Measurements from ENCODE around the gene TBC1D10B.
"Not testable (repeated sequence)": the region's sequence is repeated elsewhere in the genome, so short reads cannot be mapped to it uniquely, and the experiment has no call there.

Gene TBC1D10B

DNA sequence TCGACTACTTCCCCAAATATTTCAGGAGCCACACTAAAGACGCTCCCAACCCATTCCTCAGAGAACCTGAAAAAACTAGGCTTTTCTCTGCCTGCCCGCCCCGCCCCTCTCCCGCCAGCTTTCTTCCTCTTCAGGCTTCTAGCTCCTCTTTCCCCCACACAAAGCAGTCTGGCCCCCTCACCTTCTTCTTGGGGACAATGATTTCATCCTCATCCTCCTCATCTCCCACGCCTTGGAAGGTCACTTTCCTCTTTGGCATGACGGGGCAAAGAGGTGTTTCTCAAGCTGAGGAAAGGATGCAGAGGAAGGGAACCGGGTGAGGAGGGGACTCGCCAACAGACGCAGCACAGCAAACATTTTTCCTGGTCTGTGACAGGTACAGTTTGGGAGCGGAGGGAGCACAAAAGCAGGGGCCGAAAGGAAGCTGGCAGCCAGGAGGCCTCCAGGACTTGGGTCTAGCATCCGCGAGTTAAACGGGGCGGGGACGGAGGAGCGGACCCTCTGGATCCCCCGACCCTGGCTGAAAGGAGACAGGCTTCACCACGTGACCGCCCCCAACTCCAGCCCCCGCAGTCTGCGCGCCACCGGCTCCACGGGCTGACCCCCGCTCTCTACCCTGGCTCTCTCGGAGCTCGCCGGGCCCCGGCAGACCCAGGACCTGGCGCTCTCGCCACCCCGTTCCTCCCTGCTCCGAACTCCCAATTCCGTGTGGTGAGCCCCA, 15.7 kb downstream of the TBC1D10B start:
- DNase-seq (ENCODE audit: low spot score) = no peak

DNA sequence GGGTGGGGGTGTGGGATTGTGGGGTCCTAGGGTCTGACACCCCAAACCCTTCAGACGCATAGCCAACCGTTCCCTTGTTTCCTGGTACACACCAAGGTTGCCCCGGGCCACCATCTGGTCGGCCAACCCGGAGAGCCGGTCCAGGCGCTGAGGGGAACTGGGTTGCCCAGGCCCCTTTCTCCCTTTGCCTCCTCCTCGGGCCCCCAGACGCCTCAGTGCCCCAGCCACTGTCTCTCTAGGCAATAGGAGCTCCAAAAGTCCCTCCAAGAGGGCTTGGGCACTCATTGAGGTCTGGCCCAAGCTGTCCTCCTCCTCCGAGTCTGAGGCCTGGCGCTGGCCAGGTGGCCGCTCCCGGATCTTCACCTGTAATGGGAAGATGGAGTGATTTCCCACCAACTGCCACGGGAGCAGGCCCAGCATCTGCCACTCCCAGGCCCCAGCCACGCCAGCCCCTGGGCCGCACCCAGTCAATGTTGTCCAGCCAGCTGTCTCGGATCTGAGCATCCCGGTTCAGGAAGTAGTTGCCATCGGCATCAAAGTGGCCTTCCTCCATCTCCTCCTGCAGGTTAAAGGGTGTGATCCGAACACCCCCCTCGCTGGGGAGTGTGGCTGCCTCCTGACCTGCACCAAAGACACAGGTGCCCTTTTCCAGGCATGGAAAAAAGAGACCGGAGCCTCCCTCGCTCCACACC, 16.7 kb downstream of the TBC1D10B start:
- no peak for DNase-seq (ENCODE audit: low spot score)

DNA sequence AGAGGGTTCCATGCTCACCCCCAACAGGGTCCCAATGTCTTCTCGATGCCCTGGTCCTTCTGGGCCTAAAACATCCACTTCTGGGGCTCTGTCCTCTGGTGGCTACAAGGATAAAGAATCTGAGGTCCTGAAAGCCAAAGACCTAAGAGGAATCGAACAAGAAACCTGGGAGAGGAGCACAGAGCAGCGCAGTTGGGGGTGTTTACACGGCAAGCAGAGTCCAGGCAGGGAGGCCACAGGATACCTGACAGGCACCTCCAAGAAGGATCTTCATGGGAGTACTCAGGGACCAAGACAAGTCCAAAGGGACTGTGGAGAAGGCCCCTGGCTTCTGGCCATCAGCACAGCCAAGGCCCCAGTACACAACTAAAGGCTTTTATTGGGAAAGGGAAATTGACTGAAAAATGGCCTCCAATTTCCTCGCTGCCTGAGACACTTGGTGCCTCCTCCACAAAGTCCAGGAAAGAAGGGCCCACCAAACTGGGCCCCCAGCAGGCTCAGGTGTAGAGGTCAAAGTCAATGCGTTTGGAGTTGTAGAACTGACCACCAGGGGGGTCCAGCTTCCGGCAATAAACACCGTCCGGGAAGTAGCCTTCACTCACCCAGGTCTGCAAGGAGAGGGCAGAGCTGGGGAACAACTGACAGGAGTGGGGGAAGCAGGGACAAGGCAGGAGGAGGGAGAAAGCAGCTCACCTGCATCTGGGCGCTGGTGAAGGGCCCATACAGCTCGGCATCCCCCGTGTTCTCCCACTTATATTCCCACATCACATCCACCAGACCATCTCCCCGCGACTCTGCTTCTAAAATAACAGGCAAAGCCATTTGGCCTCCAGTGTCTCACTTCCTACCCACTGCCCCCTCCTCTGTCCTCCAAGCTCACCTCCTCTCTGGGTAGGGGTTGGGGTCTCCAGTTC, 17.5 kb downstream of the TBC1D10B start:
- DNase-seq (ENCODE audit: low spot score) = no peak

DNA sequence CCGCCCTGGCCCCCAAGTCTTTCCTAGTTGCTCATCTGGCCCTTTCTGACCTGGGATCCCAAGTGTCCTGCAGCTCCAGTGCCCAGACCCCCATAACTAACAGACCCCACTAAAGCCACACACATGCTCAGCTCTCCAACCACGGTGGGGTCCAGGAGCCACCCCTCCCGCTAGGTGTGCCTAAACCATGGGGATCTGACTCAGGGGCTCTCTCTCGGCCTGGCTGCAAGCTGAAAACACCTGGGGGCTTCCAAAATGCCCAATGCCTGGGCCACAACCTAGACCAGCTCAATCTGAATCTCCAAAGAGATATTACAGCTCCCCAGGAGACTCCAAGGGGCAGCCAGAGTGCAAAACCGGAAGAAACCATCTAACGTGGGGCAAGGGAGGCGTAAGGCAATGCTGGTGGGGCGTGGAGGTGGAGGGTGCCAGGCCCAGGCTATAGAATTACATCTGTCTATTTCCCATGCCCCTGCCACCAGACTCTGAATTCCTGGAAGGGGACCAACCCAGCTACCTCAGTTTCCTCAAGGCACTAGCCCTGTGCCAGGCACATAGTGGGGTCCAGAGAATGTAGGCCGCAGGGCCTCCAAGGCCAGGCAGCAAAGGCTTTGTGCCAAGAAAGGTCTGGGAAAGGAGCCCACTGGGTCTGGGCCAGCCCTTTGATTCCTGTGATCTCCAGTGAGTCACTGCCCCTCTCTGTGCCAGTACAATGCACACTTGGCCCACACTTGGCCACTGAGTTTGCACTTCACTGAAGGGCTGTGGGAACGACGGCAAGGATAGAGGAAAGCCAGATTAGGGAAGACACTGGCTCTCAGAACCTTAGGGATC, 18.5 kb downstream of the TBC1D10B start:
- DNase-seq (ENCODE audit: low spot score) = no peak

DNA sequence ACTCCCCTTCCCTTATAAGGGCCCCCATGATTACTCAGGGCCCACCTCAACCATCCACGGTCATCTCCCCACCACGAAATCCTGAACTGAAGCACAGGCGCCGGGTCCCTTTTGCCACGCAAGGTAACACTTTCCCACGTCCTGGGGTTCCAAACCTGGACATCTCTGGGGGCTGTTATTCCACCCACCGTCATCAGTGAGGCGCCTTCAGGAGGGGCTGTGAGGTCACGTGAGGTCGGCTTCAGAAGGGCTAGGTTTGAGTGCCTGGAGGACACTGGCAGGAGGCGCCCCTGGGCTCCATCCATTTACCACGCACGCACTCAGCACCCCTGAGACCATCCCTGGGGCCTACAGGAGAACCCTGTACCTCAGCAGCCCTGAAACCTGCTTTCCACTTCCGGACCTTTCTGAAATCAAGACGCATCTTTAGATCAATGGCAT, 19.3 kb downstream of the TBC1D10B start:
- DNase-seq (ENCODE audit: low spot score) = no peak

DNA sequence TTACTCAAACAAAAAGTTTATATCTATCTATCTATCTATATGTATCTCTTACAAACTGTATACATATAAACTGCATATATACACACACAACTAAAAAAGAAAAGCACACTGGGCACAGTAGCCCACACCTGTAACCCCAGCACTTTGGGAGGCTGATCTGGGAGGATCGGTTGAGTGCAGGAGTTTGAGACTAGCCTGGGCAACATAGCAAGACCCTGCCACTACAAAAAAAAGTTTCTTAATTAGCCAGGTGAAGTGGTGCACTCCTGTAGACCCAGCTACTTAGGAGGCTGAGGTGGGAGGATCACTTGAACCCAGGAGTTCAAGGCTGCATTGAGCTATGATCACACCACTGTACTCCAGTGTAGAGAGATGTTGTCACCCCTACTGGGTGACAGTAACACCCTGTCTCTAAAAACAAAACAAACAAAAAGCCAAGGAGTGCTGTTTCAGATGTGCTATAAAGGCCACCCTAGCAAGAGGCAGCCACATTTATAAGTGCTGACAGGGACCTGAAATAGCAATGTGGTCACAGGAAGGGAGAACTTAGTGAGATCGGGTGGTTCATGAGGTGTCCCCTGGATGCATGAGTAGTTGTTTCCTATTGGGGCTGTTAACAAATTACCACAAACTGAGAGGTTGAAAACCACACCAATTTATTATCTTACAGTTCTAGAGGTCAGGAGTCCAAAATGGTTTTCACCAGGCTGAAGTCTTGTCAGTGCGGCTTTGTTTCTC, 20.0 kb downstream of the TBC1D10B start:
- DNase-seq (ENCODE audit: low spot score) = no peak

DNA sequence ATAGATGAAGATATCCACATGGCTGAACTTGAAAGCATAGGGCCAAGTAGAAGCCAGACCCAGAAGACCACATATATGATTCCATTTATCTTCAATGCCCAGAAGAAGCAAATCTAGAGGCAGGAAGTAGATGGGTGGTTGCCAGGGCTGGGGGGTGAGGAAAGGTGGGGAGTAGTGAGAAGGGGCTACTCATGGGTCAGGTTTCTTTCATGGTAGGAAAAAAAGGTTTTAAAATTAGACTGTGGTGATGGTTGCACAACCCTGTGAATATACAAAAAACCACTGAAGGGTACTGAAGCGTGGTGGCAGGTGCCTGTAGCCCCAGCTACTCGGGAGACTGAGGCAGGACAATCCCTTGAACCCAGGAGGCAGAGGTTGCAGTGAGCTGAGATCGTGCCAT, 20.6 kb downstream of the TBC1D10B start:
- no peak for DNase-seq (ENCODE audit: low spot score)

DNA sequence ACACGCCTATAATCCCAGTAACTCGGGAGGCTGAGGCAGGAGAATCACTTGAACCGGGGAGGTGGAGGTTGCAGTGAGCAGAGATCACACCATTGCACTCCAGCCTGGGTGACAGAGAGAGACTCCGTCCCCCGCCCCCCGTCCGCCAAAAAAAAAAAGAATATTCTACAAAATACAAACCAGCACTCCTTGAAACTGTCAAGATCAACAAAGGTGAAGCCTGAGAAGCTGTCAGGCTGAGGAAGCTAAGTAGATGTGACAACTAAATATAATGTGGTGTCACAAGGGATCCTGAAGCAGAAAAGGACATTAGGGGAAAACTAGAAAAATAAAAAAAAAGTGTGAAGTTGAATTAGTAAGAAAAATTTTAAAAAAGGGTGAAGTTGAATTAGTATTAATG, 21.4 kb downstream of the TBC1D10B start:
- DNase-seq (ENCODE audit: low spot score) = no peak

DNA sequence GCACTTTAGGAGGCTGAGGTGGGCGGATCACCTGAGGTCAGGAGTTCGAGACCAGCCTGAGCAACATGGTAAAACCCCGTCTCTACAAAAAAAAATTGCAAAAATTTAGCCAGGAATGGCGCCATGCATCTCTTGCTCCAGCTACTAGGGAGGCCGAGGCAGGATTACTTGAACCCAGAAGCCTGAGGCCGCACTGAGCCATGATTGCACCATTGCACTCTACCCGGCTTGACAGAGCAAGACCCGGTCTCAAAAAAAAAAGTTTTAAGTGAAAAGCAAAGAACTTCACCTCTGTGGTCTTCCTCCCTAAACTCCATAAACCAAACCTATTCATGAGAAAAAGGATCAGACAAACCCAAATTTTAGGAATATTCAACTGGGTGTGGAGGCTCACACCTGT, 22.2 kb downstream of the TBC1D10B start:
- no peak for DNase-seq (ENCODE audit: low spot score)

DNA sequence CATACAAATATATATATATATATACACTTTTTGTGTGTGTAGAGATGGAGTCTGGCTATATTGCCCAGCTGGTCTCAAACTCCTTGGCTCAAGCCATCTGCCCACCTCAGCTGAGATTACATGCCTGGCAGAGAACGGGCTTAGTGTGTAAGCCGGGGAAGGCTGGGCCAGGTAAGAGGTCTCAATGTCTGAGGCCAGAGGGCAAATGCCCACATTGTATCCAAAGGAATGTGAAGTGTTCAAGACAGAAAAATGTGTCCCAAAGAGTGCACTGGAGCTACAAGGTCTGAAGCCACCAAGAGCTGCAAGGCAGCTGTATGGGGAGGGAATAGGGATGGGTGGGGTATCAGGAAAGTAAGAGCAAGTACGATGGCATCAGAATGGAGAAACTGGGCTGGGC, 24.0 kb downstream of the TBC1D10B start:
- DNase-seq (ENCODE audit: low spot score) = no peak

DNA sequence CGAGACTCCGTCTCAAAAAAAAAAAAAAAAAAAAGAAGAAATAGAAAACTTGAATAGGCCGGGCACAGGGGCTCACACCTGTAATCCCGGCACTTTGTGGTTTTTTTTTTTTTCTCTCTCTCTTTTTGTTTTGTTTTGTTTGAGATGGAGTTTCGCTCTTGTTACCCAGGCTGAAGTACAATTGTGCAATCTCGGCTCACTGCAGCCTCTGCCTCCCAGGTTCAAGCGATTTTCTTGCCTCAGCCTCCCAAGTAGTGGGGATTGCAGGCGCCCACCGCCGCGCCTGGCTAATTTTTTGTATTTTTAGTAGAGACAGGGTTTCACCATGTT, 26.8 kb downstream of the TBC1D10B start:
- not testable (repeated sequence) for DNase-seq (ENCODE audit: low spot score)

DNA sequence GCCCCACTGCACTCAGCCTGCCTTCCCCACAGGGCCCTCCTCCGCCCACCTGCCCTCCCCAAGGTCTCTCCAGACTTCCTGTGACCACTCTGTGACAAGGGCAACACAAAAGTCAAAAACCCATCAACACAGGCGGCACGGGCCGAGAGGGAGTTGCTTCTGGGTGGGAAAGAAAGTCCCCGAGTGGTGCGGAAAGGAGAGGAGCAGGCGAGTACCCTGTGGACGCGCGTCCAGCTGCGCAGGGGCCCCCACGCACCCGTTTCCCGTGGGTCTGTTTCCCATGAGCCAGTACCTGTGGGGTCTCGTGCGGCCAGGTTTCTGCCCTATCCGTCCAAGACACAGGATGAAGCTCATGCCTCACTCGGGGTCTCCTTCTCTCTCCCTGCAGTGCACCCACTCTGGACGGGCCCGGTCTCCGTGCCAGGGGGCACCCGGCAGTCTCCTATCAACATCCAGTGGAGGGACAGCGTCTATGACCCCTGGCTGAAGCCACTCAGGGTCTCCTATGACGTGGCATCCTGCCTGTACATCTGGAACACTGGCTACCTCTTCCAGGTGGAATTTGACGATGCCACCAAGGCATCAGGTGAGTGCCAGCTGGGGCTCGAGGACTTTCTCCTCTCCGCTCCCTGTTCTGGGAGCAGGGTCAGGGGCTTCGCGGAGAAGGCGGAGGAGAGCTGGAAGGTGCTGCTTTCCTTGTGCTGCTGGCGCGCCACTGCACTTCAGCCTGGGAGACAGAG, 27.4 kb downstream of the TBC1D10B start:
- peak; percentile 12 for DNase-seq (ENCODE audit: low spot score)

DNA sequence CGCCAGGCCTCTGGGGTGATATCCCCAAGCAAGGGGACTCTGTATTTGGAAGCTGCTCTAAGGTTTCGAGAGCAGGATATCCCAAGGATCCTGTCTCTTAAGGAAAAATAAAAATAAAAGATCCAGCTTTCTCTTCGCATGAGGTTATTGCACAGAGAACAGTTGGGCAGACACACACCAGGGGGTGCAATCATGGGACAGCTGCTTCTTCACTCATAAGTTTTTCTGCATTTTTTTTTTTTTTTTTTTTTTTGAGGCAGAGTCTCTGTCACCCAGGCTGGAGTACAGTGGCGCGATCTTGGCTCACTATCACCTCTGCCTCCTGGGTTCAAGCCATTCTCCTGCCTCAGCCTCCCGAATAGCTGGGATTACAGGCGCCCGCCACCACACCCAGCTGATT, 28.3 kb downstream of the TBC1D10B start:
- DNase-seq (ENCODE audit: low spot score) = peak; percentile 4

DNA sequence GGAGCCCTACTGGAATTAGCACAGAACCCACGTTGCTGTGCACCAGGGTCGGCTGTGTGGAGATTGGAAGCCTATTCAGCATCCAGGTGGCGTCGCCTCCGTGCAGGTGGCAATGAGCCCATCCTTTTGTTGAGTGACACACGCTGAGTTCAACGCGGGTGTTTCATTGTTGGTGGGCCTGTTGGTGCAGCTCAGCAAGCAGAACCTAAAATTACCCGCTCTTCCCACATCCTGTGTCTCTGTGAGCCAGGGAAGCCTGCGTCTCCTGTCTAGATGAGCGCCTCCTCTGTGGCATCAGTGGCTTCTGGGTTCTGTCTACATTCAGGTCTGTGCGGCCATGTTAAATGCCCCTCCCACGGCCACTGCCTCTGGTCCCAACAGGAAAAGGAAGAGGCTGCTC, 29.7 kb downstream of the TBC1D10B start:
- no peak for DNase-seq (ENCODE audit: low spot score)

DNA sequence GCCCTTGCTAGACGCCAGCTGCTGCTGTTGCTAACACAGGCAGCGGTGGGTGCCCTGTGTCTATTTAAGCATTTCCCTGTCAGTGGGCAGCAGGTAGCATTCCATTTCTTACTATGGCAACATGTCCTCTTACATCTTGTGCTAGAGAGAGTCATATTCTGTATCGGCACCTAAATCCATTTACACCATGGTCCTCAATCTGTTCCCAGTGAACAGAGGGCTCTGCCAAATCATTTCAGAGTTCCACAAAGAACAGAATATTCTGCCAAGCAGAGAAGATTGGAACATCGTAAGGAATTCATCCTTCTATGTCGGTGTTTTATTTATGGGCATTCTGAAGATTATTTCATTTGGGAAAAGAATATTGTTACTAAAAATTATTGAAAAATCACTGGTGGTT, 31.6 kb downstream of the TBC1D10B start:
- DNase-seq (ENCODE audit: low spot score) = not testable (repeated sequence)

DNA sequence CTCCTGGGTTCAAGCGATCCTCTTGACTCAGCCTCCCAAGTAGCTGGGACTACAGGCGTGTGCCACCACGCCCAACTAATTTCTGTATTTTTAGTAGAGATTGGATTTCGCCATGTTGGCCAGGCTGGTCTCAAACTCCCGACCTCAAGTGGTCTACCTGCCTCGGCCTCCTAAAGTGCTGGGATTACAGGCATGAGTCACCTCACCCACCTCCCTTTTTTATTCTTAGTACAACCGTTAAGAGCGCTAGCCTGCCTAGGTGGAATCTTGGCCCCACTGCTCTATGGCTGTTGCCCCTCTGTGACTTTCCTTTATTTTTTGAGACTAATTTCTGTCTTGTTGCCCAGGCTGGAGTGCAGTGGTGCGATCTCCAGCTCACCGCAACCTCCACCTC, 32.3 kb downstream of the TBC1D10B start:
- not testable (repeated sequence) for DNase-seq (ENCODE audit: low spot score)

DNA sequence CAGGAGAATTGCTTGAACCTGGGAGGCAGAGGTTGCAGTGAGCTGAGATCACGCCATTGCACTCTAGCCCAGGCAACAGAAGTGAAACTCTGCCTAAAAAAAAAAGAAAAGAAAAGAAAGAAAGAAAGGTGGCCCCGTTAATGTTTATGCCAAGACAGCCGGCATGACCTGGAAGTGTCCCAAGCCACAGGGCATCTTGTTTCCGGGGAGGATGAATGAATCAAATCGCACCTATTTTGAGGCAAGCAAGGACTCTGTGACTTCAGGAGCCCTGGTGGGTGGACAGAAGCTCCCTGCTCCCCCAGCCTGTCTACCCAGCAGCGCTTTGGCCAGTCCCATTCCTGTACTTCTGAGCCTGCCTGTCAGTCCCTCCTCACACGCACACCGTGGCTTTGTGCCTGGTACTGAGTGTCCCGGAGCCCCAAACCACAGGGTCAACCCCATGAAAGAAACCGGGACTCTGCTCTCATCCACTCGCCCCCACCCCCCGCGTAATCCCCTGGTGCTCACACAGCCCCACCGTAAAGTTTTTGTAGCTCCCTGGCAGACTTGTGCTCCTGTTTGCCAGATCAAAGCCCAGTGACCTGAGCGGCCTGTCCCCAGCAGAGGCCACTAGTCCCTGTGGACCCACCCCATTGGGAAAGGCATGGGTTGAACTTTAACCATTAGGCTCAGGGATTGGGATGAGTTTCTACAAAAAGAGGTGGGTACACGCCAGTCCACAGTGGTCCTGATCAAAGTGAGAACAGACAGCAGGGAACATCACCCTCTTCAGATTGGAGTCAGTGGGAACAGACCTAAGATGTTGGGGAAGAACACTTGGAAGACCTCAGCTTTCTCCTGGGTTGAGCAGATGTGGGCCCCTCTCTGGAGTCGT, 34.5 kb downstream of the TBC1D10B start:
- DNase-seq (ENCODE audit: low spot score) = peak; percentile 25

DNA sequence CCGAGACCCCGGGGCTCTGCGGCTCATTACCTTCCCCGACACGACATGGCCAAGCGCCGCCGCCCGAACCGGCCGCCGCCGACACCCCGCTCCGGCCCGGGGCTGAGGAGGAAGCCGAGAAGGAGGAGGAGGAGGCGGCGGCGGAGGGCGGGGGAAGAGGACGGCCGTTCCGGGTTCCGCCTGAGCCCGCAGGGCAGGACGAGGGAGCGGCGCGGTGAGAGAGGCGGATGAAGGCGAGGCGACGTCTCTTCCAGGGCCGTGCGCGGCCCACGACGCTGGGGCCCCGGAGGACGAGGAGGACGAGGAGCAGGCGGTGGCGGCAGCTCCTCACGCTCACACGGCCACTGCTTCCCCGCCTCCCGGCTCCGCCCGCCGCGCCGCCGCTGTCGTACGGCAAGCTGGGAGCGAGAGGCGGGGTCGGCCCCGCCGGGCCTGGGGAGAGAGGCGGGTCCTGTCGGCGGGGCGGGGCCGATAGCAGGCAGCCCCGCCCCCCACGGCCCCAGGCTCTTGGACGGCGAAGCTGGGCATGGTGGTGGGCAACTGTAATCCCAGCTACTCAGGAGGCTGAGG, 35.2 kb downstream of the TBC1D10B start:
- DNase-seq (ENCODE audit: low spot score) = peak; percentile 78

DNA sequence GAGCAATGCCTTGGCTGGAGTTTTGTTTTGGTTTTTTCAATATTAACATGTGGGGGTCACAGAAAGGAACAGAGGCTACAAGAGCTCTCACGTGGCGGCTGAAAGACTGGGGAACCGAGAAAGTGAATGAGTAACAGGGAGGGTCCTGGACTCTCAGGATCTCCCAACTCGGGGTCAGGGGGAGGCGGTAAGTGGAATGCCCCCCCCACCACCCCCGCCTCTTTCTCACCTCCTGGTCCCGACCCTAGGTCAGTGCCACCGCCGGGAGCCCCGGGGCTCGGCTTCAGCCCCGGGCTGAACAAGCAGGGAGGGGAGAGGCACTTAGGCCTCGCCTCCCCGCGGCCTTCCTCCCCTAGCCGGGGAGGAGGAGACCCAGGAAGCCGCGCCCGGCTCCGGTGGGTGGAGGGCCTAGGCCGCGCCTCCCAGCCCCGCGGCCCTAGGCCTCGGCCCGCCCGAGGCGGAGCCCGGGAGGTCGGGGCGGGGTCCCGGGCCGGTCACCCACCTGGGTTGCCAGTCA, 35.8 kb downstream of the TBC1D10B start:
- peak; percentile 66 for DNase-seq (ENCODE audit: low spot score)
